ENCODE results near the gene NEAT1. TPM values are rescaled to one million over a fixed set of nuclear protein-coding genes. Genes with fewer than 3 reads are reported as not detected.
A peak's percentile ranks its signal among the peaks of the same experiment; 100 is the strongest.

The NEAT1 gene
- total and polyA plus RNA-seq, 9 of the 15 experiments (the other 6 are each of a cell fraction or from before 2014, with no cell fraction given), result 20.1 to 389 (median 62.8) TPM

- peak in 1 of 3 experiments; percentile 55; a peak in 2 of 6 replicates for TF ChIP-seq ZBTB11 (CRISPR knock-in tag; IDR thresholded peaks at IDR 0.05)
- peak; percentile 37 for TF ChIP-seq TAF1 (IDR thresholded peaks at IDR 0.05; ENCODE audit: control insufficient read depth, extremely low read depth, insufficient read depth, low read length, severe bottlenecking)
- TF ChIP-seq NR2C1 (IDR thresholded peaks at IDR 0.05), result no peak
- TF ChIP-seq NR2C1 (tag; IDR thresholded peaks at IDR 0.05), result peak; percentile 7; the same call in 1 of the 2 replicates
- peak; percentile 70 for TF ChIP-seq ASH1L (IDR thresholded peaks at IDR 0.05; ENCODE audit: borderline replicate concordance, low read depth, partially characterized antibody)
- 0 out of 4 replicates have a peak, but pooled peaks of 1 of the 2 experiments have one; percentile 13 for TF ChIP-seq NRF1 (conservative IDR thresholded peaks at IDR 0.05 in 1 of 2, IDR thresholded peaks at IDR 0.05 in 1 of 2)
- TF ChIP-seq TCF7L2 (IDR thresholded peaks at IDR 0.05; ENCODE audit: low read depth, low read length), result peak; percentile 61; the same call in 1 of the 2 replicates
- TF ChIP-seq E2F8 (IDR thresholded peaks at IDR 0.05; ENCODE audit: low read depth, partially characterized antibody), result peak; percentile 60
- TF ChIP-seq BACH1 (tag; IDR thresholded peaks at IDR 0.05), result peak; percentile 79; the same call in 1 of the 2 replicates
- TF ChIP-seq TFAP4 (CRISPR knock-in tag; IDR thresholded peaks at IDR 0.05; ENCODE audit: borderline replicate concordance), result peak; percentile 91
- peak; percentile 50; the same call in 1 of the 2 replicates for TF ChIP-seq CREM (IDR thresholded peaks at IDR 0.05; ENCODE audit: low read depth)
- TF ChIP-seq NCOA1 (IDR thresholded peaks at IDR 0.05; ENCODE audit: low read depth), result peak; percentile 30; the same call in 1 of the 2 replicates
- TF ChIP-seq TBP (optimal IDR thresholded peaks at IDR 0.05; ENCODE audit: low read depth, low read length), result no peak
- TF ChIP-seq NFRKB (IDR thresholded peaks at IDR 0.05; ENCODE audit: low read depth), result peak; percentile 83; the same call in 1 of the 2 replicates
- peak; percentile 24 for TF ChIP-seq JUND (IDR thresholded peaks at IDR 0.05; ENCODE audit: borderline replicate concordance, low read depth, low read length)
- peak; percentile 69; the same call in 2 of the 3 replicates for TF ChIP-seq JUND (tag; IDR thresholded peaks at IDR 0.05; ENCODE audit: borderline replicate concordance, low read depth, low read length)
- TF ChIP-seq ZFX (CRISPR knock-in tag; IDR thresholded peaks at IDR 0.05), result peak; percentile 44; the same call in 1 of the 2 replicates
- no peak for TF ChIP-seq ZNF830 (CRISPR knock-in tag; IDR thresholded peaks at IDR 0.05)
- peak; percentile 10; the same call in 1 of the 2 replicates for TF ChIP-seq FOSL1 (tag; conservative IDR thresholded peaks at IDR 0.05)
These were observed 70.2 kb downstream of the NEAT1 start (continued) for GRCh38 chr11:65492637-65493366.

All from K562 (cell line).